Daoy (cell line): ENCODE results near the gene FAM229A. TPM values are rescaled to one million over a fixed set of nuclear protein-coding genes. Genes with fewer than 3 reads are reported as not detected.

ENCODE experiments used
- DNase-seq: peaks from one replicate; pipeline ENCODE4 v3.0.0-alpha.2; 2015; ENCODE audit warnings: low read depth
- total RNA-seq: library from RNA; depleted of rRNA; stranded (reverse); fragments of >200 nt; shearing (Covaris generic); gene quantifications from 2 replicates; pipeline ENCODE4 v1.2.3, GENCODE V29; 2014

The FAM229A gene
- total RNA-seq, 1 experiment from 2014 or later, result 2.7 TPM

DNA sequence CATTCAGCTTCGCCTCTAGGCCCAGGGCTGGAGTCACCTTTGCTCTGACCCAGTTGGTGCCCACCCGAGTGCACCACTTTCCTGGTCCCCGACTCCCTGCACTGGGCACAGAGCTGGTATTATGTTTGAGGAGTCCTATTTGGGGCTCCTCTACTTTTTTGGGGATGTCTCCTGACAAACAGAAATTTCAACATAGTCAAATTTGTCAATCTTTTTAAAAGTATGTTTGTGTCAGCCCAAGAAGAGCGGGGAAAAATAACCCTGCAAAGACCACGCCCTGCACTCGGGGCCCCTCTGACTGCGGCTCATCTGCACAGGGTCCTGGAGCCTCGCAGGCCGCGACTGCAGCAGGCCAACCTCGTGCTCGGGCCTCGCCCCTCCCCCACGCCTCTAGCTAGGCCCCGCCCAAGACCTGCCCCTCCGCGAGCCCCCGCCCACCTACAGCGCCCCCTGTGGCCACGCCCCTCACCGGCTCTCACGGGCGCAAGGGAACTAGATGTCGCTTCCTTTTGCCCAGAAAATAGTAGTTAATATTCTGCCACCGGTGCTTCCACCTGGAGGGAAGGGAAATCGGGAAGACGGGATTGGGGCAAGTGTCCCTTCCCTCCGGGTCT is 11.4 kb downstream of the FAM229A start:
- DNase-seq, result no peak

GRCh38 chr1:32349211-32349708 is 13.0 kb downstream of the FAM229A start:
- DNase-seq, result peak; percentile 42

- no peak for DNase-seq
Observed at GRCh38 chr1:32346532-32347157, 15.6 kb downstream of the FAM229A start.

DNA sequence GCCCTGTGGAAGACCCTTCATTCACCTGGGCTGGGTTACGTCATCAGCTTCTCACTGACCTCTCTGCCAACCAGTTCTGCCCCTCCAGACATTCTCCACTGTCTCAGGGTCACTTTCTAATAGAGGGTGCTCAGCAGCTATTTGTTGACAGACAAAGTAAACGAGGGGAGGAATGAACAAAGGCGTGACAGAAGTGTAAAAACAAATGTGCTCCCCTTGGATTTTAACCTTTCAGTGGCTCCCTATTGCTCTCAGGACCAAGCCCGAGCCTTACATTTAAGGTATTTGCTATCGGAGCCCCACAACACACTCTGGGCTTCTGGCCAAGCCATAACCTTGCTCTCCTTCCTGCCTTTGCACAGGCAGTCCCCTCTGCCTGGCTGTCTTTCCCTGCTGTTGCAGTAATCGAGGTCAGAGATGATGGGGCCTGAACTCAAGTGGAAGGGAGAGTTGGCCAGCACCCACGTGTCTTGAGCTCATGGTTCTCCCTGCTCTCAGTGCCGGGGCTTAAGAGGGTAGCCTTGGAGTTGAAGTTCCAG is 16.9 kb downstream of the FAM229A start:
- peak; percentile 43 for DNase-seq

DNA sequence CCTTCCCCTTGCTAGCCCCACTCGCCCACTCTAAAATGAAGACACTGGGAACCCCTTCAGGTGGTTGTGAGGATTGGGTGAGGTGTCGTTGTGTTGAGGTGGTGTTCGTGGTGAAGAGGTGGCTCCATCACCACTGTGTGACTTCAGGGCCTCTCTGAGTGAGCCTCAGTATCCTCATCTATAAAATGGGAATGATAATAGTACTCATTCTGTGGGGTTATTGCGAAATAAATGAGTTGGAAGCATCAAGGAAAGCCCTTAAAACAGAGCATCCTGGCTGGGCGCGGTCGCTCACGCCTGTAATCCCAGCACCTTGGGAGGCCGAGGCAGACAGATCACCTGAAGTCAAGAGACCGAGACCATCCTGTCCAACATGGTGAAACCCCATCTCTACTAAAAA is 19.6 kb downstream of the FAM229A start:
- DNase-seq, result no peak

- DNase-seq, result peak; percentile 54
Observed at GRCh38 chr1:32341971-32342370, 20.3 kb downstream of the FAM229A start.

DNA sequence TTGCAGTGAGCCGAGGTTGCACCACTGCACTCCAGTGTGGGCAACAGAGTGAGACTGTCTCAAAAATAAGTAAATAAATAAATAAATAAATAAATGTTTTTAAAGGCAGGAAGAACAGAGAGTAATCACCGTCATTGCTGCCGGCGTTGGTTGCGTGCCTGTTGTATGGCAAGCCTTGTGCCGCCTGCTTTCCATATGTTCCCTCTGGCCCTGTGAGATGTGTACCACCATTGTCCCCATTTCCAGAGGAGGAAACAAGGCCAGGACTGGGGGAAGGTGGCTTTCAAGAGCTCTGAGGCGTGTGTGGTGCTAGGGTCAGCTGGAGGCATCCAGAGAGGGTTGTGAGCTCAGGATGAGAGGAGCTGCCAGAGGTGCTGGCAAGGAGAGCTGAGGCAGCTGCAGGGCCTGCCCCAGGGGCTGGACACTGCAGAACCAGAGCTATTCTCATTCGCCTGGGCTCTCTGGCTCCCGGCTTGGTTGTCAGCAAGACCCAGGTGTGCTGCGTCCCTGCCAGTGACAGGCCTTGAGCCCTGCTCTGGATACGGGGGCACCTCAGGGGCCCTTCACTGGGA is 21.0 kb downstream of the FAM229A start:
- no peak for DNase-seq

DNA sequence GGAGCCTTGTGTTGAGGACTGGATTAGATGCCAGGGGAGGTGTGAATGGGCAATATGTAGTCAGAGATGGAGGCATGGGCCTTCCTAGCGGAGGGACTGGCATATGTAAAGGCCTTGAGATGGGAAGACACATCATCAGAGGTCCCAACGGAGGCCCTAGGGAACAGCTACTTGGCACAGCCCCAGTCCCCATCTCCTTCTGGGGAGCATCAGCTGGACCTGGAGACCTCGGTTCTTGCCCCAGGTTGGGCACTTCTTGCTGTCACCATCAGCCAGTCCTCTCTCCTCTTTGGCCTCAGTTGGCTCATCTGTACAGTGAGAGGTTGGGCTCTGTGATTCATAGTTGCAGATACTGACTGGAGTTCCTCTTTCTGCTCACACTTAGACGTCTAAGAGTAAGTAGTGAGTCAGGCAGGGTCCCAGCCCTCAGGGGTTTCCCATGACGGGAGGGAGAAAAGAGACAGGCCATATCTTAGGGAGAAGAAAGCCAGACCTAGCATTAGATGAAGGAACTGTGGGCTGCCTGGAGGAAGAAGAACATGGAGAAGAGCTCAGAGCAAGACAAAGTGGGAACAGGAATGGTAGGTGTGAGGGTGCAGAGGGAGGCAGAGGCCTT is 22.8 kb downstream of the FAM229A start:
- peak; percentile 64 for DNase-seq

DNA sequence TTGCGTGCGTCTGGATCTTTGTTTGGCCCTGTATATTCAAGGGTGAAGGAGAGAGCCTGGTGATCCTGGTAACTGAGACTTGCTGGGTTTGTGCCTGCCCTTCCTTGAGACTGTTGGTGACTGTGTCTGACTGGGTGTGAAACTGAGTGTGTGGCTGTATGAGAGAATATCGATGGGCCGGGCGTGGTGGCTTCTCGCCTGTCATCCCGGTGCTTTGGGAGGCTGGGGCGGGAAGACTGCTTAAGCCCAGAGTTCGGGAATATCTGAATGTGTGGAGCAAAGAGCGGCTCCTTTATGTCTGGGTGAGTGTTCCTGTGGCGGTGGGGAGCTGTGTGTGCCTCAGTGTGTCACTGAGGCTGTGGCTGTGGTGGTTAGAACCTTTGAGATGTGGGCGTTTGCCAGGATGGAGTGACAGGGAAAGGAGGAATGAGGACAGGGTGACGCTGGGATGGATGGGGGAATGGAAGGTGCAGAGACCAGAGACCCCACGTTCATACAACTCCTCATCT is 23.6 kb downstream of the FAM229A start:
- no peak for DNase-seq

GRCh38 chr1:32337855-32338636 is 24.2 kb downstream of the FAM229A start:
- DNase-seq, result peak; percentile 62

DNA sequence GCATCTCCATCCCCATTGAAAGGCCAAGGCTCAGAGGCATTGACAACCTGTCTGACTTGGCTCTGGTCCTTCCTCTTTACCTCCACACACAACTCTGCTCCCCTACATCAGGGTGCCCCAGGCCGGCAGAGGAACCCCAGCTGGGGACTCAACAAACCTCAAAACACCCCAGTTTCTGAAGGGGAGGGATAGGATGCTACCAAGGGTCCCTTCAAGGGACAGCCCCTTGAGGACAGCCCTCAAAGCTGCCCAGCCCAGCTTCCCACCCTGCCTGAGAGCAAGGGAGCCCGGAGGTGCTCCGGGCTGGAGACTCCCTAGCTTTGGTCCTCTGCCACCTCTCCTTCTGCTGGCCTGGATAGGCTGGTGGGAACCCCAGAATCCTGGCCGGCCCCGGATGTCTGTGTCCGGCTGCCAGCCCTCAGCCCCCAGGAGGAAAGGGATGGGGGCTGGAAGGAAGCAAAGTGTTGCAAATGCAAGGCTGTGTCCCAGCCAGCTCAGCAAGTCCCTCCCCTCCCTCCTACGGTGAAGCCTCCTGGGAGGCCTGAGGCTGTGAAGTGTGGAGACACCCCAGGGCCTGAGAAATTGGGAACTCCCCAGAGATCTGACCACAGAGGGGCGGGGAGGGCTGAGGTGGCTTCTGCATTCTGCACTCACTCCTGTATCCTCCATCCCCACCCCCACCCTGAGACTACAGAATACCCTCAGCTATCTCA is 25.2 kb downstream of the FAM229A start:
- DNase-seq, result peak; percentile 78

DNA sequence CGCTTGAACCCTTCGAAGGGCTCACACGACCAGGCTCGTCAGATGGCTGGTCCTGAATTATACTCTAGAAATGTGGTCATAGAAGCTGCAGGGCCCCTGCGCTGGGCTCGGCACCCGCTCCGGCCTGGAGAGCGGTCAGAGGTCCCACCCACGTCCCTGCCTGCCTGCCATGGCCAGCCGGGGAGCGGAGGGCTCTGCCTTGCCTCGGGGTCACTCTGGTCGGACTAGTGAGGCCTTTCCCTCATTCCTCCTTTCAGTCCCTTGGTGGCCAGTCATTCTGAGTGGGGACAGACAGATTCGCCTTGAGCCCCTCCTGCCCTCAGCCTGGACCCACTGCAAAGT is 25.7 kb downstream of the FAM229A start:
- no peak for DNase-seq

- peak; percentile 82 for DNase-seq
Observed at GRCh38 chr1:32335790-32336590, 26.3 kb downstream of the FAM229A start, which contains the start of gene MARCKSL1. Gene MARCKSL1, minus strand, starts transcription at chr1:32336233. Its CDS starts 200 bp downstream, at chr1:32336033.

- no peak for DNase-seq
Observed at GRCh38 chr1:32335535-32335789, 26.8 kb downstream of the FAM229A start.

DNA sequence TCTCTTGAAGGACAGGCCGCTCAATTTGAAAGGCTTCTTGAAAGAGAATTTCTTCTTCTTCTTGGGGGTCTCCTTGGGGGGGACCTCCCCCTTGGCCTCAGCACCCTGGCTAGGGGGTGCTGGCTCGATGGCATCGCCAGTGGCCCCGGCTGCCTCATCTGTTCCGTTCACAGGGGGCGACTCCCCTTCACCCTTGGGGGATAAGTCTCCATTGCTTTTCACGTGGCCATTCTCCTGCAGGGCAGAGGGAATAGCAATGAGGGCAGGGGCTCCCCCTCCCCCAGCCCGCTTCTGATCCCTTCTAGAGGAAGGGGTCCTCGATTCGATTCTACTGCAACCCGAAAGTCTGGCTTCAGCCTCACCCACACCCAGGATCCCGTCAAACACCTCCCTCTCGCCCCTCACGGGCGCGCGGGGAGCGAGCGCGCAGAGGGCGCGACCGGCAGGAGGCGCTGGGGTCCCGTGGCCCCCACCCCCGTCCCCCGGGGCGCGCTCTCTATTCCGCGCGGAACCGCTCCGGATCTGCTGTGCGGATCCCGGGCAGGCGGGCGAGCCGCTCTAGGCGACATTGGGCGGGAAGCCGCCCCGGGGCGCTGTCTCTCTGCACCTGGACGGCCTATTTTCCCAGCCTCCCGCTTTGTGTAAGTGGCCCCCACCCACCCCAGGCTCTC is 27.3 kb downstream of the FAM229A start:
- peak; percentile 60 for DNase-seq

GRCh38 chr1:32334274-32334861 is 27.9 kb downstream of the FAM229A start:
- no peak for DNase-seq

- DNase-seq, result no peak
Observed at GRCh38 chr1:32333251-32333963, 28.9 kb downstream of the FAM229A start.

- no peak for DNase-seq
Observed at GRCh38 chr1:32332290-32333079, 29.8 kb downstream of the FAM229A start.
